Fibroblast of peridontal ligament (primary cell): ENCODE data around the gene GPR31.

Experiments
- DNase-seq: peaks from one replicate; pipeline ENCODE4 v3.0.0-alpha.2; 2010; ENCODE audit errors: extremely low read depth

Gene GPR31

GRCh38 chr6:167118006-167118405 is 39.8 kb downstream of the GPR31 start:
- DNase-seq: no peak

DNA sequence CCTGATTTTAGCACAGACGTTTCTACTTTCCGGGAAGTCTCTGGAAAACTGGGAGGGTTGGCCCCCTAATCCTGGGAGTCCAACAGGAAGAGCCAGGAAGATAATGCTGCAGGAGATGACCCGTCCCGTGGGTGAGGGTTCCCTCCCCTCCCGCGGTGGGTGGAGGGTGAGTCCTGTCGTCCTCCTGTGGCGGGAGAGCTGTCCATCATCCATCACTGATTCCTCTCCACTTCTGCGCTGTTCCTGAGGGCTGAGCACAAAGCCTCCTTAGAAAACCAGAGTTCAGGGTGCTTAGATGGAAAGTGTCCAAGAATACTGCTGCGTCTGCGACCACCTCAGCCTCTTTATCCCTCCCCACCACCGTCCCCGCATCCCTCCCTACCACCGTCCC is 40.9 kb downstream of the GPR31 start:
- no peak for DNase-seq

DNA sequence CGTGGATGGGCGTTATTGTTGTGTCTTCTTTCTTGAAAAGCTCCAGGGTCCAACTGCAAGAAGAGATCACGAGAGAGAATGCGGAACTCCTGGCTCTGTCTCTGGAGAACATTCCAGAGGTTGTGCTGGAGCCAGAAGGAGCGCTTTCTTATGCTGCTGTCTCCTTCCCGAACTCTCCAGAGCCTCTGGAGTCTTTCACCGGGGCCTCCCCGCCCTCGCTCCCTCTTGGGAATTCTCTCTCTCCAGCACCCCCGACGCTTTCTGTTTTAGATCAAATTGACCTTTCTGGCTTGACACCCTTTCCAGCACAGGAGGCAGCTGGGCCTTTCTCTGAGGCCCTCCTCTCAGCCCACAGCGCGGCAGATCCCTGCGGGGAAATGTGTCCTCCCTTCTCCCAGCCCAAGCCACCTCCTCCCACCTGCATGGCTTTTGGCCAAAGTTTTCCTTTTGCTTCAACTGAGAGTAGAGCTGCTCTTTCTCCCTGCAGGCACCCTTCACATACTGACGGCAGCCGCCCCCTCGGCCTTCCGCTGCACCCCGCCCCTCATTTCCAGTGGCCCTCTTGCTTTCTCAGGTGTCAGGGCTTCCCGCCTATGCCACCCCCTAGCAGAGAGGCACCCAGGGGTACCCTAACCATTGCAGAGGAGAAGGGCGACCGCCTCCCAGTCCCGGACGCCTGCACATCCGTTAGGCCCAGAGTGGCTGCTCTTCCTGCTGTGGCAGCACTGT is 41.5 kb downstream of the GPR31 start:
- DNase-seq: no peak

- no peak for DNase-seq
Observed at GRCh38 chr6:167115054-167115453, 42.7 kb downstream of the GPR31 start.

- DNase-seq: no peak
Observed at GRCh38 chr6:167113935-167114910, 43.6 kb downstream of the GPR31 start.

DNA sequence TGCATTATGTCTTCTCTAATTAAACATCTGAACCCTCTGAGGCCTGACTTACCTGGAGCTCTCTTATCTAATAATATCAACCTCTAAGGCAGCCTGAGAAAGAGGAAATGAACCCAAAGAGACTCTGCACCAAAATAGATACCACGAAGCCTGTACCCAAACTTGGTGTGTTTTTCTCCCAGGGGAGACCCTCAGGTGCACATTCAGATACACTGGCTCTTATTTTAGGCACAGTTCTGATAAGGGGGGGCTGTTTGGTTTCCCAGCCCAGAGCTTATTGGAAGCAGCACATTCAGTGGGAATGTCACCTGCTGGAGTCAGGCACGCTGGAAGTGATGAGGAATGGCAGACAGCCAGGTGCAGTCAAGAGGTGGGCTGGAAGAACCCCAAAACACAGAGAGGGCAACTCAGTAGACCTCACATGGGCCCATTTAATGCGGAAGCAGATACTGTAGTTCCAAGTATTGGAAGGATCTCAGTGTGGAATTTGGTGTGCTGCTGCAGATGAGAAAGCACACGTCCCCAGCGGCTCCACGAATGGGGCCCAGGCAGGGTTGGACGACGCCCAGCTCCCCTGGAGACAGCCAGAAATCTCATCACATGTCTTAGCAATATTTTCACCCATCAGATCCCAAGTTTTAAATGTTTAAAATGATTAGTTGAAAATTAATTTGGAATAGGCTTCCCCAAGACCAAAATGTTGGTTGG is 44.6 kb downstream of the GPR31 start:
- no peak for DNase-seq

DNA sequence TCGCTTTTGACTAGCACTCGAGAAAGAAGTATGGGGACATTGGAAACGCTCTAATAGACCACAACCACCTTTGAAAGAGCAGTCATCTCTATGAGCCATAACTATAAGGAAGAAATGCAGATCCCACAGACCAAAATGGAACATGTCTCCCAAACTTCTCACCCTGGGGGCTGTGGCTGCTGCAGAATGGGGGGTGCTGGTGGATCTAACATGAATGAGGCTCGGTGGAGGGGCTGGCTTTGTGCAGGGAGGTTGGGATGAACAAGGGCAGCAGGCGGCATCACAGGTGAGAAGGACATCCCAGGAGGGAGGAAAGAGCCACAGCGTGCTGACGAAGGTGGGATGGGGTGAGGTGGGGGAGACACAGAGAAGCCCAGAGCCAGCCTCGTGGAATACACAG is 45.4 kb downstream of the GPR31 start:
- no peak for DNase-seq

DNA sequence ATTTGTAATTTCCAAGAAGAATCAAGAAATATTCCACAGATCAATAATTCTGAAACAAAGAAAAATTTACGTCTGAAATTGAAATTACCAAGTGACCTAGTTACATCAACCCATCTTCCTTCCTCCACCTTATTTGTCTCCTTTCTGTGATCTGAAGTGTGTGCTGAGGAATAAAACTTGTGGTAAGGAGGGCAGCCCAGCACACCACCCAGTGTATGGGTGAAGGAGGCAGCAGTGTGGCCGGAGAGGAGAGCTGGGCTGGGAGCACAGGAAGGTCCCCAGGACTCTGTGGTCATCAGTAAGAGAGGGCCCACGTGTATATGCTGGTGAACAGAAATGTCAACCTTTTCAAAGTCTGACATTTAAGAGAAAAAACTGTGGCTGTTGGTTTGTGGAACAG is 46.2 kb downstream of the GPR31 start:
- no peak for DNase-seq

GRCh38 chr6:167109651-167110050 is 48.1 kb downstream of the GPR31 start:
- DNase-seq: no peak

DNA sequence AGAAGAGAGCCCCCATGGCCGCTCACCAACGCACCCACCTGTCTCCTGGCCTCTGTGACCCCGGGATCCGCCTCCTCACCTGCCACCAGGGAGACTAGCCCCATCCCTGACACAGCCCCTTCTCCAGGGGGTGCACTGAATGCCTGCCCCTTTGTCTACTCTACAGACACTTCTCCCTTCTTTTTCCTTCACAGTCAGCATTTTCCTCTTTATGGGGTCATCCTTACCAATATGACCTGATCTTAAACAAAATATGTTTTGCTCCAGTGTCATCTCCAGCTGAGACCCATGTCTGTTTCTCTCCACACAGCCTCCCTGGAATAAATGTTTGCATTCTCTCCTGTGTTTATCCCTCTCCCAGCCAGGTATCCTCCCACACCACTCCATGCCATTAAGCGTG is 49.5 kb downstream of the GPR31 start:
- no peak for DNase-seq

DNA sequence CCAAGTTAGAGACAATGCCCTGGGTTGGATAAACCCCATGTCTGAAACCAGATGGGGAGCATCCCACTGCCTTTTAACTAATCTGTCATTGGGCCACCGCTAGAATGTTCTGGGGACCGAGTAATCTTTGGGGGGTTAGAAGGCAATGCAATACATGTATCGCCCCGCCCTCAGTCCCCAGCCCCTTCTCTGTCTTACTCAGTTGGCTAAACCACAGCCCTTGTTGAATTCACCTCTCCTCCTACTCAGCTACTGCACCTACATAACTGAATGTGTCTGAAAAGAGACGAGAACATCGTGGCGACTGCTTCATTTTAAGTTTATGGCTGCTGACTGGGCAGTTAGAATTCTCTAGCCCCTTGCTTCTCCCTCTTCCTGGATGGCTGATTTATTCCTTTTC is 50.0 kb downstream of the GPR31 start:
- DNase-seq: no peak

DNA sequence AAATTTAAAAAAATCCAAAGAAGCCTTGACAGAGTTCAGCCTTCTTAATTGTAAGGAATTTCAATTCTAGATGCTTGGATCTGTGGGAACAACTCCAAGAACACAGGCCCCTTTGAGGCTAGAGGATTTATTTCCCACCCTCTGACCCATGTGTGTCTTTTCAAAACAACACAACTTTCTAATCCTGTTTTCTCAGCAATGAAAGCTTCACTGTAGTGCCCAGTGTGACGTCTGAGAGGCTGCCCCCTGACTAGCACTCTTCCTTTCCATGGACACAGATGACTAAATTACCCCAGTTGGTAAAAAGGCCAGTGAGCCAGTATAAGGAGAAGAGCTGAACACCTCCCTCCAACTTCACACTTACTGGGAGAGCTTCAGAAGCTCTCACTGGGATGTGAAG is 51.4 kb downstream of the GPR31 start:
- DNase-seq: no peak
